GM19238 (cell line): ENCODE measurements around the gene ATM.

ENCODE experiments used
- DNase-seq: peaks from one replicate; pipeline ENCODE4 v3.0.0; 2011; ENCODE audit warnings: low spot score; ENCODE audit not compliant: insufficient read length

ATM gene, protein sequence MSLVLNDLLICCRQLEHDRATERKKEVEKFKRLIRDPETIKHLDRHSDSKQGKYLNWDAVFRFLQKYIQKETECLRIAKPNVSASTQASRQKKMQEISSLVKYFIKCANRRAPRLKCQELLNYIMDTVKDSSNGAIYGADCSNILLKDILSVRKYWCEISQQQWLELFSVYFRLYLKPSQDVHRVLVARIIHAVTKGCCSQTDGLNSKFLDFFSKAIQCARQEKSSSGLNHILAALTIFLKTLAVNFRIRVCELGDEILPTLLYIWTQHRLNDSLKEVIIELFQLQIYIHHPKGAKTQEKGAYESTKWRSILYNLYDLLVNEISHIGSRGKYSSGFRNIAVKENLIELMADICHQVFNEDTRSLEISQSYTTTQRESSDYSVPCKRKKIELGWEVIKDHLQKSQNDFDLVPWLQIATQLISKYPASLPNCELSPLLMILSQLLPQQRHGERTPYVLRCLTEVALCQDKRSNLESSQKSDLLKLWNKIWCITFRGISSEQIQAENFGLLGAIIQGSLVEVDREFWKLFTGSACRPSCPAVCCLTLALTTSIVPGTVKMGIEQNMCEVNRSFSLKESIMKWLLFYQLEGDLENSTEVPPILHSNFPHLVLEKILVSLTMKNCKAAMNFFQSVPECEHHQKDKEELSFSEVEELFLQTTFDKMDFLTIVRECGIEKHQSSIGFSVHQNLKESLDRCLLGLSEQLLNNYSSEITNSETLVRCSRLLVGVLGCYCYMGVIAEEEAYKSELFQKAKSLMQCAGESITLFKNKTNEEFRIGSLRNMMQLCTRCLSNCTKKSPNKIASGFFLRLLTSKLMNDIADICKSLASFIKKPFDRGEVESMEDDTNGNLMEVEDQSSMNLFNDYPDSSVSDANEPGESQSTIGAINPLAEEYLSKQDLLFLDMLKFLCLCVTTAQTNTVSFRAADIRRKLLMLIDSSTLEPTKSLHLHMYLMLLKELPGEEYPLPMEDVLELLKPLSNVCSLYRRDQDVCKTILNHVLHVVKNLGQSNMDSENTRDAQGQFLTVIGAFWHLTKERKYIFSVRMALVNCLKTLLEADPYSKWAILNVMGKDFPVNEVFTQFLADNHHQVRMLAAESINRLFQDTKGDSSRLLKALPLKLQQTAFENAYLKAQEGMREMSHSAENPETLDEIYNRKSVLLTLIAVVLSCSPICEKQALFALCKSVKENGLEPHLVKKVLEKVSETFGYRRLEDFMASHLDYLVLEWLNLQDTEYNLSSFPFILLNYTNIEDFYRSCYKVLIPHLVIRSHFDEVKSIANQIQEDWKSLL (N-terminal part only)

DNA sequence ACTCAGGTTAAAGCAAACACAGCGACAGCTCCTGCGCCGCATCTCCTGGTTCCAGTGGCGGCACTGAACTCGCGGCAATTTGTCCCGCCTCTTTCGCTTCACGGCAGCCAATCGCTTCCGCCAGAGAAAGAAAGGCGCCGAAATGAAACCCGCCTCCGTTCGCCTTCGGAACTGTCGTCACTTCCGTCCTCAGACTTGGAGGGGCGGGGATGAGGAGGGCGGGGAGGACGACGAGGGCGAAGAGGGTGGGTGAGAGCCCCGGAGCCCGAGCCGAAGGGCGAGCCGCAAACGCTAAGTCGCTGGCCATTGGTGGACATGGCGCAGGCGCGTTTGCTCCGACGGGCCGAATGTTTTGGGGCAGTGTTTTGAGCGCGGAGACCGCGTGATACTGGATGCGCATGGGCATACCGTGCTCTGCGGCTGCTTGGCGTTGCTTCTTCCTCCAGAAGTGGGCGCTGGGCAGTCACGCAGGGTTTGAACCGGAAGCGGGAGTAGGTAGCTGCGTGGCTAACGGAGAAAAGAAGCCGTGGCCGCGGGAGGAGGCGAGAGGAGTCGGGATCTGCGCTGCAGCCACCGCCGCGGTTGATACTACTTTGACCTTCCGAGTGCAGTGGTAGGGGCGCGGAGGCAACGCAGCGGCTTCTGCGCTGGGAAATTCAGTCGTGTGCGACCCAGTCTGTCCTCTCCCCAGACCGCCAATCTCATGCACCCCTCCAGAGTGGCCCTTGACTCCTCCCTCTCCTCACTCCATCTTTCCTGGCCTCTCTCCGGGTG is at the start of gene ATM, which contains the start of gene NPAT:
ATM (plus strand) TSS at position 494 of the 774 bp plus-strand sequence. CDS start 4,558 bp downstream, outside the sequence.
NPAT (minus strand) TSS at position 65 of the 774 bp plus-strand sequence. CDS start 102 bp downstream, outside the sequence.
- DNase-seq, result peak; percentile 67

DNA sequence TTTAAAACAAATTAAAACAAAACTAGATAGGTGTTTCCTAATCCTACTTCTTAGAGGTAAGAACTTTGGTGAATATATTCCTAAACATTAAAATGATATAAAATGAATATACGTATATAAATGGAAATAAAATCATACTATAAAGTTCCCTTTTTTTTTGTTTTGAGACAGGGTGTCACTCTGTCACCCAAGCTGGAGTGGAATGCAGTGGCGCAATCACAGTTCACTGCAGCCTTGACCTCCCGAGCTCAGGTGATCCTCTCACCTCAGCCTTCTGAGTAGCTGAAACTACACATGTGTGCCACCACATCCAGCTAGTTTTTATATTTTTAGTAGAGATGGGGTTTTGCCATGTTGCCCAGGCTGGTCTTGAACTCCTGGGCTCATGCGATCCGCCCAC is 45.3 kb upstream of the ATM start:
- DNase-seq, result no peak

DNA sequence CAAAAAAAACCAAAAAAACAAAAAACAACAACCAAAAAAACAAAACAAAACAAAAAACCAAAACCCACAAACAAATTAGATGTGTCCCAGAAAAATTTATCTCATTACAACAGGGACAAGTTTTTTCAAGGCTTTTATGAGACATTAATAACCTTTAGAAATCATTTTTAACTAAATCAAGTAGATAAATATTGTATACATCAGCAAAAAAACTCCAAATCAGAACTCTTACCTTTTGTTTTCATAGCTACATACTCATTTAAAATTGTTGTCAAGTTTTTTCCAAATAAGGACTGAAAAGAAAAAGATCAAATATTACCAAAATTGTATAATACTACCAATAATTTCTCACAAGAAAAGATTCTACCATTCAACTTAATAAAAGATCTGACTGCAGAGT is 29.1 kb upstream of the ATM start:
- no peak for DNase-seq

DNA sequence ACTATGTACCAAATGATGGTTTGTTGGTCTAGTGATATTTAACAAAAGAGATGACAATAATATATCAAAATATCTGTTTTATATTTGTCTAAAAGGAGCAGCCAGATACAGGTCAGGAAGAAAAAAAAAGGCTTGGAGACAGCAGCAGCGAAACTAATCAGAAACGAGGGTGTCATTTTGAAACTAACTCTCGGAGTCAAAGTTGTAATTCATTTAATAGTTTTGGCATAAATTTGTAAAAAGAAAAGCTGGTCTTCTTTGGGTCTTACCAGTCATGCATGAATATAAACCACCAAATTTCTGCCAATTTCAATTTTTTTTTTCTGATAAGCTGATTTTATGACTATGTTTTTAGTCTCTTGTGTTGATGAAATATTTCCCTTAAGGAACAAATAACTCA is 26.0 kb upstream of the ATM start:
- no peak for DNase-seq

DNA sequence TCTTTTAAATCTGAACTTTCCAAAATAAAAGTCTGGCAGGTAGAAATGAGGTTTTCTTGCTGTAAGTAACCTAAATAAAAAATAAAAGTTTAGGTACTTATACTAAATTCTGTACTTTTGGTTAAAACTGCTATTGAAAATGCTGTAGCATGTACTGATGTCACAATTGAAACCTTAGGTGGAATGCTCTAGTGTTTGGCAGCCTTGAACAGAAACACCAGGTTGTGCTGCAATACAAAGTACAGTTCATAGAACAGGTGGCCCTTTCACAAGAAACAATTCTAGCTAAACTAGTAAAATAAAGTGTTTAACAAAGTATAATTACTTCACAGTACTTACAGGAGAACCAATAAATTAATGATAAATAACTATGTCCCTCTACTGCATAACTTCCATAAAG is 25.5 kb upstream of the ATM start:
- DNase-seq, result no peak

DNA sequence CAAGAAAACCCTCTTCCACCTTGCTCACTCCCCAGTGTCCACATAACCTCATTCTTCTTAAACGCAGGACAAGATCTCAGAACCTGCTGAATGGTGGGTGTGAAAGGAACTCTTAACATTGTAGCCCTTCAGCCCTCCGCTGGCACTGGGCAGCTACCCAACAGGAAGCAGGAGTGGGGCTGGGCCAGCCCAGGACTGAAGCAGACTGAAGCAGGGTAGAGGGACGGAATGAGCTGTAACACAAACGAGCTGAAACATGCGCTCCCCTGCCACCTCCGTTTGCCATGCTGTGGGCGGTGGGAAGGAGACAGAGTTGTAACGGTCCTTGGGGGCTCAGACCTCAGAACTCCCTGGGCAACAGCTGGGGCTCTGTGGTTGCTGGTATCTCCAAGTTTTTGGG is 24.0 kb upstream of the ATM start:
- no peak for DNase-seq

DNA sequence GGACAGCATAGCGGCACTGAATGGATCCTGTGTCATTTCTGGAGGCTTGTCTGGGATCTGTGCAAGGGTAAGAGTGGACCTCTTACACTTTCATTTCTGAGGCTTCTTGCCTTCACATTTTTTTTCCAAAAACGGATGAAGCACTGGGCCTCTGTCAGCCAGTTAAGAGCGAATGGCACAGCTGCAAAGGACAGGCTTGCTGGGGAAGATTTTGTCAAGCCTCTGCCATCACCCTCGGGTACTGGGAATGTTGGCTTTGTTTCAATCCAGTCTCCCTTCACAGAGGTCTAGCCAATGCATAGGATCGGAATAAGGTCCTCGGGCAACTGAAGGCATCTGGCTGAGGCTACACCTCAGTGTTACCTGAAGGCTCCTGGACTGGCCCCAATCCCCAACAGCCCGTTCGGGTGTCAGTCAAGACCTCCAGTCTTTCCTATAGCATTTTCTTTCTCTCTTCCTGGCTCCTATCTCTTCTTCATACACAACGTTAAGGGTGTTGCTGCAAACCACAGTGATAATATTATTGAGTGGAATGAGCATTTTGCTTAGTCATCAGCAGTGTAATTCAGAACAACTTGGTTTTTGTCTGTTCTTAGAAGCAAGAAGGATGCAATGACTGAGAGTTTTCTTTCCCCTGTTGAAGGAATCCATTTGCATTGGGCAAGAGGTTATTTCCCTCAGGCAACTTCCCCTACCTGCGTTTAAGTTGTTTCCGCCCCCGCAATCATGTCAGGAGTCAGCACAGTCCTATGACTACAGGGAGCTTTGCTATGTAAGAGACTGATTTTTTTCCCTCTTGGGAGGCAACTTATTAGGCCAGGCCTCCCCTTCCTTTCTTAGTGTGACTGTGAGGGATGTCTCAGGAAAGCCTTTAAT is 23.2 kb upstream of the ATM start:
- no peak for DNase-seq

DNA sequence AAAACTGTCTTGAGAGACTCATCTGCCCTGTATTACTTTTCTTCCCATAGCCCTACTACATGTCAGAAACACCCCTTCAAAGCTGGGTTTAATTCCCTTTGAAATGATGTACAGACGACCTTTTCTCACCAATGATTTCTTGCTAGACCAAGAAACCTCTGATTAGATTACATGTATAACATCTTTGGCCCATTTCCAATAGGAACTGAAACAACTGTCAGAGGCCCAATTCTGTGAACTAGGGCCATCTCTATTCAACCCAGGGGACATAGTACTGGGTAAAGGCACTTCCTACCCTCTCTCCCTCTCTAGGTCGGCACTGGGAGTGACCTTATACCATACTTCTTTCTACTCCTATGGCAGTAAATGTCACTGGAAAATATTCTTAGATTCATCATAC is 19.8 kb upstream of the ATM start:
- no peak for DNase-seq

DNA sequence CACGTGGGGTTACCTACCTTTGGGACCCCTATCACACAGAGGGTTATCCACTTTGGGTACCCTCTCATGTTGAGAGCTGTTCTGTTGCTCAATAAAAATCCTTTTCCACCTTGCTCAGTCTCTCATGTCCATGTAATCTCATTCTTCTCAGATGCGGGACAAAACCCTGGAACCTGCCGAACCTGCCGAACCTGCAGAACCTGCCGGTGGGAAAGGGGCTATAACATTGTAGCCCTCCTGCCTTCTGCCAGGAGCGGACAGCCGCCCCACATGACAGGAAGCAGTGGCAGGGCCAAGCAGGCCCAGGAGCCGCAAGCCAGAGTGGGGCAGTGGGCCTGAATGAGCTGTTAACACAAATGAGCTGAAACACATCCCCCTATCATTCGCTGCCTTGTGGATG is 18.5 kb upstream of the ATM start:
- DNase-seq, result no peak

DNA sequence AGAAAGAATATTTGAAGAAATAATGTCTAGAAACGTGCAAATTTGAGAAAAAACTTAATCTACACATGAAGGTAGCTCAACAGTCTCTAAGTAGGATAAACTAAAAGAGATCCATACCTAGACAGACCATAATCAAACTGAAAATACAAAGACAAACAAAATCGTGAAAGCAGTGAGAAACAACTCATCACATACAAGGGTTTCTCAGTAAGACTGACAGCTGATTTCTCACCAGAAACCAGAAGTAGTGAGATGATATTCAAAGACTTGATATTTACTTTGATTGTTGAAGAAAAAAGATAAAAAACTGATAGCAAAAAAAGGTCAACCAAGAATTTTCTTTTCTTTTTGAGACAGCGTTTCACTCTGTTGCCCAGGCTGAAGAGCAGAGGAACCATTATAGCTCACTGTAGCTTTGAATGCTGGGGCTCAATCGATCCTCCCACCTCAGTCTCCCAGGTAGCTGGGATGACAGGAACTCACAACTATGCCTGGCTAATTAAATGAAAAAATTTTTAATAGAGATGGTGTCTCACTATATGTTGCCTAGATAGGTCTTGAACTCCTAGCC is 17.9 kb upstream of the ATM start:
- no peak for DNase-seq

DNA sequence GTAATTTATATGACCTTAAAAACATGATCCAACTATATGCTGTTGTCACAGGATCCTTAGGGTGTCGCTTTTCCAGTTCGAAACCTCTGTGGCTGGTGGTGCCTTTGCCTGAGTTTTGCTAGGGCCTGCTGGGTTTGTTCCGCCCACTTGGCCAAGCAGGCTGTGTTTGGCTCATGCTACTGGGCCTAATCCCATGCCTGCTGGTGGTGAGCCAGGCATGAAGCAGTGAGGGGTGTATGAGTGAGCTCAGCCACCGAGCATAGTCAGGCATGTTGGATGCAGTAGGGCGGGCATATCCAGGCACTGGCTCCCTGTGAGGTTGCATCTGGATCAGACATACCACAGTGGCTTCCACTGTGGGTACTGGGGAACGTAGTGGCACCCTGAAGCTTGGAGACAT is 16.7 kb upstream of the ATM start:
- no peak for DNase-seq

DNA sequence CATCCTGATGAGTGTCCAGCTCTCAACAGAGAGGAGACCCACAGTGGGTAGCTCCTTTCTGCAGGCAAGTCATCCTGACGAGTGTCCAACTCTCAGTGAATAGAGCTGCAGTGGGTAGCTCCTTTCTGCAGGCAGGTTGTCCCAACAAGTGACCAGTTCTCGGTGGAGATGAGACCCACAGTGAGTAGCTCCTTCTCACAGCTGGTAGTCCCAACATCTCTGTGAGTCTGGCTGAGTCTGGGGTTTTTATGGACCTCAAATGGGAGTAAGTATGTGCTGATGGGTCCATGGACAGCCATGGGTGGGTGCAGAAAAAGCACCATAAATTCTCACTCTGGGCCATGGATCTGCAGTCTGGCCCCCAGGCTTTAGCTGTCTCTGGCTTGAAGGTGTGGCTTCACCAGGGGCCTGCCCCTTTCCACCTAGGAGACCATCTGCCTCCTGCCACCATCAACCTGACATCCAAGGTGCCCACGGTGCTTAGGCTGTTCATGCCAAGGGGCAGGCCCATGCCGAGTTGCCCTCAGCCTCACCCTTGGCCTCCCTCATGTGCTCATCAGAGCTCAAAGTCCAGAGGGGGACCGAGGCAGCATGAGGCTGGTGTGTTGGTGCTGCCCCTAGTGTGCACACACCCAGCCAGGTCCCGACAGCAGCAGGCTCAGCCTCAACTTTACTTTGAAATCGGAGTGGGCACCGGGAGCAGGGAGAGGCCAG is 15.7 kb upstream of the ATM start:
- no peak for DNase-seq

DNA sequence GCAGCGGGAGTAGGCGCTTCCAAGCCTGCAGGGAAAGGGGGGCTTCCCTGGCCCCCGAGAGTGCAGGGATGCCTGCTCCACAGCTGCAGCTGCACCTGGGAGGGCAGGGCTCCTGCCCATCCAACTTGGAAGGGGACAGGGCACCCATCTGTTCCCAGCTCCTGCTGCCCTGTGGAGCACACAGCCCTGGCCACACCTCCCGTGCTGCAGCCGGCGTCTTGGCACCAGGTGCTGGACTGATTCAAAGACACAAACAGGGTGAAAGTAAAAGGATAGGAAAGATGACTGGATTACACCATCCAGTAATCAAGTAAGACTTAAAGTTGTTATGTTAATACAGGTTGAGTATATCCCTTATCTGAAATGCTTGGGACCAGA is 15.2 kb upstream of the ATM start:
- no peak for DNase-seq

DNA sequence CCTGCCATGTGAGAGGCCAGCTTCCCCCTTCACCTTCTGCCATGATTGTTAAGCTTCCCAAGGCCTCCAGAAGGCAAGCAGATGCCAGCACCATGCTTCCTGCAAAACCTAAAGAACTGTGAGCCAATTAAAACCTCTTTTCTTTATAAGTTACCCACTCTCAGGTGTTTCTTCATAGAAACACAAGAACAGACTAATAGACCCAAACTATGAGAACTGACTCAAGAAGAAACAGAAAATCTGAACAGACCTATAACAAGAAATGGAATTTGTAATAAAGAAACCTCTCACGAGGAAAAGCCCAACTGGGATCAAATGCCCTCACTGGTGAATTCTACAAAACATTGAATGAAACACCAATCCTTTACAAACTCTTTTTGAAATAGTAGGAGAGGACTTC is 12.4 kb upstream of the ATM start:
- no peak for DNase-seq

DNA sequence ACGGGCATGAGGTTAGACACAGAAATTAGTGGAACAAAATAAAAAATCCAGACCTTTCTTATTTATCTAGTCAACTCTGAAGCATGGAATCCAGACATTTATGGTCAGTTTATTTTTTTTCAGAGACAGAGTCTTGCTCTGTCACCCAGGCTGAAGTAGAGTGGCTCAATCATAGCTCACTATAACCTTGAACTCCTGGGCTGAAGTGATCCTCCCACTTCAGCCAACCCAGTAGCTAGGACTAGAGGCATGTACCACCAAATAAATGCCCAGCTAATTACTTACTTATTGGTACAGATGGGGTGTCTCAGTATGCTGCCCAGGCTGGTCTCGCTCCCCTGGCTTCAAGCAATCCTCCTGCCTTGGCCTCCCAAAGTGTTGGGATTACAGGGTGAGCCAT is 9.1 kb upstream of the ATM start:
- DNase-seq, result no peak

DNA sequence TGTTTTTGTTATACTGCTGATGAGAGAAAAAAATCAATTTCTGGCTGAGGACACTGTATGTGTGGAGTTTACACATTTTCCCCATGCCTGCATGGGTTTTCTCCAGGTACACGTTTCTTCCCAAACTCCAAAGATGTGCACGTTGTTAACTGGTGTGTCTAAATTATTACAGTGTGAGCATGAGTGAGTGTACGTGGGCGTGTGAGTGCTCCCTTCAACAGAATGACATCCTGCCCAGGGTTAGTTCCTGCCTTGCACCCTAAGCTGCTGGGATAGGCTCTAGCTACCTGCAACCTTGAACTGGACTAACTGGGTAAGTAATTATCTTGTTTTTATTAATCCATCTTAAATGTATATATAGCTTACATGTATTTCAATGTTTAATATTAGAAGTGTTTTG is 5.9 kb upstream of the ATM start:
- DNase-seq, result no peak

DNA sequence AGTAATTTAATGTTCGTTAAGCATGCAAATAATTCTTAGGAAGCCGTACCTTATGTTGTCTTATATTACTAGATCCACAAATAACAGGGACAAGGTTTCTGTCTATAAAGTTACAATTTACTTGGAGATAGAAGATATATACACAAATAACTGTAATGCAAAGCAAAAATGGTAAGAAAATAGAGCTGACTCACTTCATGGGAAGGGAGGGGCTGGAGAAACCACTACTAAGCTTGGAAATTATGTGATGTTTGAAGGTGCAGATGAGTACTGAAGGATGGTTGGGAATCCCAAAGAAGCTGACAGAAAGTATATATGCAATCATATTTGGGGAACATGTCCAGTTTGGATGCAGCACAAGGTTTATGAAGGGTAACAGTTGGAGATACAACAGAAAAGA is 4.4 kb upstream of the ATM start:
- DNase-seq, result no peak

DNA sequence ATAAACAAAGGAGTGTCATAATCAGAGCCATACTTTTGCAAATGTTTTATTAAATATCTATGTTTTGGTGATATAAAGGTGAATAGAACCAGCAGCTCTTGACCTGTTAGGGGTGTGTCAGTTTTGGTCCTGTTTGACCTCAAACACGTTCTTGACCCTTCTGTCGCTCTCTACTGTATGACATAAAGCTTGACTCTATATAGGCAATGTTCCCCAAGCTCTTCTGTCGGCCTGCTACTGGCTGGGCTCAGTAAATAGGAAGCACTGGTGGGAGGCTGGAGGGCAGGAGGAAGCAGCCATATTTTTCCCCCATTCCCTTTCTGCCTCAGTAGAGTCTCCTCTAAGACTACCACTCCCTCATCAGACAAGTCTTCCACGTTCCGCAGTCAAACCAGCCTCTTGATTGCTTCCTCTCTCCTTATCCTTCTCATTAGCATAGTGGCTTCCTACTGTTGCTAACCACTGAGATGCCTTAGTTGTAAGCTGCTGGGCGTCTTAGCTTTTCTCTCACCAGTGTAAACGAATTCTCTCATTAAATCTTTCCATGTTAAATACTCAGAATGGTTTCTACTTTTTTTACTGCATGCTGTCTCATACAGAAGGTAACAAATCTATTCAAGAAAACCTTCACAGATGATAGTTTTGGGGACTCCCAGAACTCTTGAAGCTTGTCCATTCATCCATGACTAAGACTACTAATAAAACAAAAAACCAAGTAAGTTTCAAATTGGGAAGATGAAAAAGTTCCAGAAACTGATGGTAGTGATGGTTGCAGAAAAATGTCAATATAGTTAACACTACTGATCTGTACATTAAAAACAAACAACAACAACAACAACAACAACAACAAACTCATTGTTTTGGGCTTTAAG is 3.7 kb upstream of the ATM start:
- no peak for DNase-seq
